ENCODE data around the gene ANKRD11.

Gene ANKRD11

GRCh38 chr16:89519881-89520280 lies 29.5 kb upstream of the ANKRD11 start:
- no peaks in the 10 kb centered on the region for H3K9me2 ChIP-seq (replicated peaks; ENCODE audit: insufficient read depth, low read length)
- no peaks in the 10 kb centered on the region for H3K27me3 ChIP-seq (ENCODE audit: low read length)
- no peak overlapping the region for H3K4me3 ChIP-seq (ENCODE audit: insufficient read depth, low read length, poor library complexity, severe bottlenecking)
- H4K20me1 ChIP-seq (ENCODE audit: low read depth, low read length), result no peaks in the 10 kb centered on the region; the same call in 1 of the 2 replicates
- no peaks in the 10 kb centered on the region for H3K9me3 ChIP-seq (ENCODE audit: insufficient read depth, low read length)
- H2AFZ ChIP-seq (ENCODE audit: low read depth, low read length, severe bottlenecking), result no peak overlapping the region
- H3K79me2 ChIP-seq (ENCODE audit: insufficient read depth, low read length), result peaks cover 8% of the 10 kb centered on the region
- no peak overlapping the region for H3K4me2 ChIP-seq (ENCODE audit: low read depth, low read length, poor library complexity, severe bottlenecking)
- H3F3A ChIP-seq (ENCODE audit: insufficient read depth), result no peaks in the 10 kb centered on the region
- TF ChIP-seq EZH2phosphoT487 (conservative IDR thresholded peaks at IDR 0.05; ENCODE audit: low read length), result no peak
- TF ChIP-seq CTCF (IDR thresholded peaks at IDR 0.05; ENCODE audit: insufficient read depth, low read length, poor library complexity, severe bottlenecking), result no peak
- no peak overlapping the region for H3K27ac ChIP-seq (ENCODE audit: low read depth, low read length)
- no peak overlapping the region for H3K9ac ChIP-seq (ENCODE audit: low read length)
- H3K36me3 ChIP-seq (ENCODE audit: low read length), result no peaks in the 10 kb centered on the region

GRCh38 chr16:89517128-89517527 lies 26.8 kb upstream of the ANKRD11 start:
- 0 out of 2 replicates have a peak, but pooled peaks cover 2% of the 10 kb centered on the region for H3K36me3 ChIP-seq (ENCODE audit: low read length)
- no peak overlapping the region for H3K27ac ChIP-seq (ENCODE audit: low read depth, low read length)
- H4K20me1 ChIP-seq (ENCODE audit: low read depth, low read length), result no peaks in the 10 kb centered on the region; the same call in 1 of the 2 replicates
- H3K4me3 ChIP-seq (ENCODE audit: insufficient read depth, low read length, poor library complexity, severe bottlenecking), result no peak overlapping the region
- H2AFZ ChIP-seq (ENCODE audit: low read depth, low read length, severe bottlenecking), result no peak overlapping the region
- H3K79me2 ChIP-seq (ENCODE audit: insufficient read depth, low read length), result peaks cover 8% of the 10 kb centered on the region
- H3K27me3 ChIP-seq (ENCODE audit: low read length), result no peaks in the 10 kb centered on the region
- no peak overlapping the region for H3K4me2 ChIP-seq (ENCODE audit: low read depth, low read length, poor library complexity, severe bottlenecking)
- H3K9me3 ChIP-seq (ENCODE audit: insufficient read depth, low read length), result no peaks in the 10 kb centered on the region
- H3F3A ChIP-seq (ENCODE audit: insufficient read depth), result no peaks in the 10 kb centered on the region
- no peaks in the 10 kb centered on the region for H3K9me2 ChIP-seq (replicated peaks; ENCODE audit: insufficient read depth, low read length)
- no peak for TF ChIP-seq EZH2phosphoT487 (conservative IDR thresholded peaks at IDR 0.05; ENCODE audit: low read length)
- TF ChIP-seq CTCF (IDR thresholded peaks at IDR 0.05; ENCODE audit: insufficient read depth, low read length, poor library complexity, severe bottlenecking), result no peak
- no peak overlapping the region for H3K9ac ChIP-seq (ENCODE audit: low read length)

GRCh38 chr16:89512453-89512852 lies 22.1 kb upstream of the ANKRD11 start:
- Histone ChIP-seq H3K36me3 (ENCODE audit: low read length) (0 out of 2 replicates have a peak, but pooled peaks cover 2% of the 10 kb centered on the region), H3K27ac (ENCODE audit: low read depth, low read length) (no peak overlapping the region), H3K4me2 (ENCODE audit: low read depth, low read length, poor library complexity, severe bottlenecking) (no peak overlapping the region), H3K9me2 (replicated peaks; ENCODE audit: insufficient read depth, low read length) (no peaks in the 10 kb centered on the region), H3F3A (ENCODE audit: insufficient read depth) (no peaks in the 10 kb centered on the region), H3K27me3 (ENCODE audit: low read length) (no peaks in the 10 kb centered on the region), H2AFZ (ENCODE audit: low read depth, low read length, severe bottlenecking) (no peak overlapping the region), H3K4me3 (ENCODE audit: insufficient read depth, low read length, poor library complexity, severe bottlenecking) (no peak overlapping the region), H3K79me2 (ENCODE audit: insufficient read depth, low read length) (peaks cover 10% of the 10 kb centered on the region), H3K9me3 (ENCODE audit: insufficient read depth, low read length) (no peaks in the 10 kb centered on the region), H3K9ac (ENCODE audit: low read length) (no peak overlapping the region), H4K20me1 (ENCODE audit: low read depth, low read length) (no peaks in the 10 kb centered on the region)
- TF ChIP-seq EZH2phosphoT487 (conservative IDR thresholded peaks at IDR 0.05; ENCODE audit: low read length) (no peak), CTCF (IDR thresholded peaks at IDR 0.05; ENCODE audit: insufficient read depth, low read length, poor library complexity, severe bottlenecking) (no peak)

All from SU-DHL-6 (cell line).